Measurements from ENCODE around the gene SMG6.

SMG6 gene

DNA sequence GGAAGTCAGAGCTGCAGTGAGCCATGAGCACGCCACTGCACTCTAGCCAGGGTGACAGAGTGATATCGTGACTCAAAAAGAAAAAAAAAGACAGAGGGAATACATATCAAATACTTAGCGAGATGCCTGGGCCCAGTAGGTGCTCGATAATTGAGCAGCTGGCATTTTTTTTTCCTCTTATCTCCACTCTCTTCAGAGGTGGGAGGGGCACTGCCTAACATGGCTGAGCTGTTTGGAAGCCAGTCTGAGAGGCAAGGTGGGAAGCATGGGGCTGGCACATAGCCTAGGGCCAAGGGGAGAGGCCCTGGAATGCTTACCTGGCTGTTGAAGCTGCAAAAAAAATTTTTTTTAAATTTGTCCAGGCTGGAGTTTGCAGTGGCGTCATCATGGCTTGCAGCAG lies 210.2 kb downstream of the SMG6 start:
- no peak for DNase-seq

DNA sequence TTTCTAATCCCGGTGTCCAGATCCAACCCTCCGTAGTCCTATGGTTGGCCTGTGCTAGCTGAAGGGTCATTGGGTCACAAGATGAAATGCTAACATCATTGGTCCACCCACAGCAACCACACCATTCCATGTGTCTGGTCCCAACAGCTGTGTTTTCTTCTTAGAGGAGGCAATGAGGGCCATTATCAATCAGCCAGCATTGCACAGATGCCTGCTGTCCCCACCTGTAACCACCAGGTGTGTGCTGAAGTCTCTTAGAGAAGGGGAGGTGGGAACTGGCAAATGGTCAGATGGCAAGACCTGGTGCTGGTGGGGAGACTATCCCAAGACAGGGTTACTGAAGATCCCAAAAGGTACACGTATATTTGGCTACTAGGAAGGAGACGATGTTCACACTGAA lies 211.3 kb downstream of the SMG6 start:
- DNase-seq = no peak

DNA sequence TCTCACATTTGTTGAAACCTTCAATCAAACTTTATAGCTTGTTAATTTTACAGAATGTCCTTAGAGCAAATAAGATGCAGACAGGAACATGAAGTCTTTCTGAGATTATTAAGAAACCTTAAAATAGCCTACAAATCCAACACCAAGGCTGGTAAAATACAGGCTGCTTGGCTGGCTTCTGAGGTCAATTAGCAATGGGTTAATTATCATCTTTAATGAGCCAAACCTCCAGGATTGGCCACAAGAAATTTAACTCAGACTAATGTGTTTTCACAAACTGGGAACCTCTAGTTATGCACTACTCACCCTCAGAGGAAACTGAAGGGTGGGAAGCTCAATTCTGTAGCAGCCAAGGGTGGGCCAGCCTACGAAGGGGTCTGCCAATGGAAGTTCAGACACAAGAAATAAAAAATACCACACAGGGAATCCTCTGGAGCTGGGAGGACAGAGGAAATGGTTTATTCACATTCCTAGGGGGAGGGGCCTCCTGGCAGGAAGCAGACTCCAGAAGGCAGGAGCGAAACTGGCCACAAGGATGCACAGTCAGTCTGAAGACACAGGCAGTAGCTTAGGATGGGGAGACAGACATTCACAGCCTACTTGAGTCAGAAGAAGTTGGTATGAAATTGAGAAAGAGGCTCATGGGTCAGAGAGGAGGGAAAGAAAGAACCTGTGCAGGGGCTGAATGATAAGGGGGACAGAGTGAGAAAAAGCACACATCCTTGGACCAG lies 212.6 kb downstream of the SMG6 start:
- no peak for DNase-seq

DNA sequence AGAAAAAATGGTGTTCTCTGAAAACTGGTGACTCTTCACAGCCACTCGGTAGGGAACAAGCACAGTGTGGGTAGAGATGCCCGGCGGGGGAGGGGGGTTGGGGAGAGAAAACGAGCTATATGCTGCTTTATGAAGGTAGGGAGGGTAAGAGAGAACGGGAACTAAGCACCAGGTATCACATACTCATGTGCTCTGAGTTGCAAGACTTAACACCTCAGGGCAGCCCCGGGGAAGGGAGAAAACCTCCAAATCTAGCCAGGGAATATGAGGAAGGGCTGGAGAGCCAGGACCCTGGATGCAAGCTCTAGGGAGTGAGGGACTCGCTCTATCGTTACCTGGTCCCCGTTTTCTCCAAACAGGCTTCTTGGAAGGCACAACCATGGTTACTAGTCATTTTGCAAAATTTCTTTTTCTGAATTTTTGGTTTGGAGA lies 213.4 kb downstream of the SMG6 start:
- no peak for DNase-seq

DNA sequence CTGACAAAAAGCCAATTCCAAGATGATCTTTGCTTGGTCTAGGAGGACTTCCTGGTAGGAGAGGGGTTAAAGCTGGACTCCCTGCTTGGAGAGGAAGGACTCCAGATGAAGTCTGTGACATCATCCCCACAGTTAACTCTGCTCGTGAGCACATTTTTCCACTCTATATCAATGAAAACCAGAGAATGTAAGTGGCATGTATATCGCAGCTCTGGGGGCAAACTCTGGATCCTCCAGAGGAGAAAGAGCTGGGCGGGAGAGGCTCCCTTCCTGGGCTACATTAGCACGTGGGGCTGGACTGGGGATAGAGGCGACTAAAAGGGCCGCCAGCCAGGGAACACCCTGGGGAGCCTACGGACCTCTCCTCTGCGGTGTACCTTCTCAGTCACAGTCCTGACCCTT lies 214.6 kb downstream of the SMG6 start:
- DNase-seq = no peak

DNA sequence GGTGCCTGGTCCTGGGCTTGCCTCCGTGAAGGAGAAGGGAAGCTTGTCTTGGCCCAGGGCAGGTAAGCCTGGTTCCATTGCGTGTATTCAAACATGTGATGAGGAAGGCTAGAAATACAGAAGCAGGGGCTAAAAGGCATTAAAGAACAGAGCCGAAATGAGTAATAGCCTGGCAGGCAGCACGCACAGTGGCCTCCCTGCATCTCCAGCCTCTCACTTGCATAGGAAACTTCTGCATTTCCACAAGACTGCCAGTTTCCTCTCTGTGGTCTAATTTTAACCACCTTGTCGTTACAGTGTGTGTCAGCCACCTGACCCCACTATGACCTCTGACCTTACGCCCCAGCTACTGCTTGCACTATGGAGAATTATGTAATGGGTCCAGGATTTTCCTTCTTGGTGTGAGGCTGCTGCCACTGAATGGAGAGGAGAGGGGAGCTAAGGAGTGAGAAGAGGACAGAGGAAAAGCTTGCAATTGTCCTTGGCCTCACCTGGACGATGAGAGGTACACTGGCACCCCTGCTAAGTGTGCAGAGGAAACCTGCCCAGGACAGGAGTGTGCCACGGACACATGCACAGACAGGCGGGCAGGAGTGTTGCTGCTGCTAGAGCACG lies 215.9 kb downstream of the SMG6 start:
- DNase-seq = no peak

GRCh38 chr17:2086306-2086705 lies 217.3 kb downstream of the SMG6 start:
- no peak for DNase-seq

DNA sequence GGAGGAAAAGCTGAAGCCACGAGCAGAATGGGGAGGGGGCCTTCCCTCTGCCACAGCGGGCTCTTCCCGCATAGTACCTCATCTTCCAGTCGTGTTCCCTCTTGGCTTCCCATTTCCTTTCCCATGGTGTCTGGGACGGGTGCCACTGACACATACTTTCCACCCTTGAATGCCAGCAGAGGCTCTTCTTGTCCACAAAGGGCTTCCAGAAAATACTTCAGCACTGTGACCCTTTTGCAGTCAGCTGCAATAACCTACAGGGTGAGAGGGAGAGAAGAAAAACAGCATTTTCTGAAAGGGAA lies 218.0 kb downstream of the SMG6 start:
- DNase-seq = no peak

DNA sequence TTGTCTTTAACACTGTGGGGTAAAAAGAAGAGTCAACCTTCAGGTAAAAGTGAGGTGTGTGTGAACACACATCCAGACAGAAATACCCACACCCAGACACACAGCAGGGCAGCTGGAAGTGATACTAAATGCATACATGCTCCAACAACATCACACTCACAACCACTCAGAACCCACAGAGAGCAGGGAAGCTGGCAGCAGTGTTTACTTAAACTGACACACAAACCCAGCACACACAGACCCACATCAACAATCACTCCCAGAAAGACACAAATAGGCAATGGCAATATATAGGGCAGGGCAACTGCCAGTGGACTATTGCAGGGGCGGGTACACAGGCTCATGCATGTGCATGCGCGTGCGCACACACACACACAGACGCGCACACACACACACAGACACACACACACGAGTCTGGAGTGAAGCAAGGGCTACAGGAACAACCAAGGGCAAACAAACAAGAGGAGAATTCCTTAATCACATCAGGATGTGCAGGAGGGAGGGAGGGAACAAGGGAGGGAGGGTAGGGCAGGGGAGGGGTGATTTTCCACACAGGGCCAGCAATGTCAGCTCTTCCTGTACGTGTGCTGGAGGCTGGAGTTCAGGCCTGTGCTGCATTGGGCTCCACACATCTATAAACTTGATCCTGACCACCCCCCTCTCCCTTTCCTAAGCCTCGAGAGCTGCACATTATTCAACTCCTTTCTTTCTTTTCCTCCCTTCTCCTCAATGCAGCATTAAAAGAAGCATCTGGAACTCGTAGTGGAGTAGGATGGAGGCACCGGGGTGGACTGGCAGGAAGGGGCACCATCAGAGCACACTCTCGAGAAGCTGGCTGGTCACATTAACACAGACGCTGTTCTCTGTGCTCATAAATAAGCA lies 218.6 kb downstream of the SMG6 start:
- DNase-seq = no peak

GRCh38 chr17:2084036-2084765 lies 219.4 kb downstream of the SMG6 start:
- DNase-seq = no peak

- DNase-seq = no peak
Measured at GRCh38 chr17:2083613-2084035, 220.0 kb downstream of the SMG6 start.

GRCh38 chr17:2082003-2082781 lies 221.4 kb downstream of the SMG6 start:
- DNase-seq = no peak

- no peak for DNase-seq
Measured at GRCh38 chr17:2081564-2081963, 222.0 kb downstream of the SMG6 start.

DNA sequence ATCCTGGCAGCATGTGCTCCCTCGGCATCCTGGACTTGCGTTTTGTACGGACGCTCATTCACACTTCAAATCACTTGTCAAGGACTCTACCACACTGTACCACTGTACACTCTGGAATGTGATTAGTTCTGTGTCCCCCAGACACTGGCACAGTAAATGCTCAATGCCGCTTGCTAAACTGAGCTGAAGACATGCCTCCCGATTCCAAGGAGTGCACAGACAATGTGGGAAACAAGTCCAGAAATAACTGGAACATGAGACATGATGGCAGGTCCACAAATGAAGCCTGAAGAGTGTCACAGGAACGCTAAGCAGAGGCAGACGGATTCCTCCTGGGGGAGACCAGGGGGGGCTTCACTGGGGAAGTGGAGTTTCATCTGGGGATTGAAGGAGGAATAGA lies 226.5 kb downstream of the SMG6 start:
- no peak for DNase-seq

- DNase-seq = no peak
Measured at GRCh38 chr17:2076087-2076984, 227.2 kb downstream of the SMG6 start.

- no peak for DNase-seq
Measured at GRCh38 chr17:2075336-2076086, 228.1 kb downstream of the SMG6 start.

DNA sequence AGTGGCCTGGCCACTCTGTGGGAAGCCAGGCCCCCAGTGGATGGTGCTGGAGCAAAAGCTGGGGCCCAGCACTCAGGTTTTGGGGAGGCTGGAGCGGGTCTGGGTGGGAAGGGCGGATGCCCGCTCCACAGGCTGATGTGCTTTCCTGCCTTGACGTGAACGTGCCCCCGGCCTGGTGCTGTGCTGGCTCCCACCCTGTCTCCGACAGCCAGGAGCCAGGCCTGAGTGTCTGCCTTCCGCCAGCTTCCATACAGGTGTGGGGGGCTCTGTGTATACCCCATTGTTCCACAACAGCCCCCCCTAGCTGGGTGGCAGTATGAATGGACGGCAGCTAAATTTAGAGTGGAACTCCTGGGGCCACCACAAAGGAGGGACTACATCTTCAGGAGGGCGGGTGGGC lies 228.7 kb downstream of the SMG6 start:
- no peak for DNase-seq

DNA sequence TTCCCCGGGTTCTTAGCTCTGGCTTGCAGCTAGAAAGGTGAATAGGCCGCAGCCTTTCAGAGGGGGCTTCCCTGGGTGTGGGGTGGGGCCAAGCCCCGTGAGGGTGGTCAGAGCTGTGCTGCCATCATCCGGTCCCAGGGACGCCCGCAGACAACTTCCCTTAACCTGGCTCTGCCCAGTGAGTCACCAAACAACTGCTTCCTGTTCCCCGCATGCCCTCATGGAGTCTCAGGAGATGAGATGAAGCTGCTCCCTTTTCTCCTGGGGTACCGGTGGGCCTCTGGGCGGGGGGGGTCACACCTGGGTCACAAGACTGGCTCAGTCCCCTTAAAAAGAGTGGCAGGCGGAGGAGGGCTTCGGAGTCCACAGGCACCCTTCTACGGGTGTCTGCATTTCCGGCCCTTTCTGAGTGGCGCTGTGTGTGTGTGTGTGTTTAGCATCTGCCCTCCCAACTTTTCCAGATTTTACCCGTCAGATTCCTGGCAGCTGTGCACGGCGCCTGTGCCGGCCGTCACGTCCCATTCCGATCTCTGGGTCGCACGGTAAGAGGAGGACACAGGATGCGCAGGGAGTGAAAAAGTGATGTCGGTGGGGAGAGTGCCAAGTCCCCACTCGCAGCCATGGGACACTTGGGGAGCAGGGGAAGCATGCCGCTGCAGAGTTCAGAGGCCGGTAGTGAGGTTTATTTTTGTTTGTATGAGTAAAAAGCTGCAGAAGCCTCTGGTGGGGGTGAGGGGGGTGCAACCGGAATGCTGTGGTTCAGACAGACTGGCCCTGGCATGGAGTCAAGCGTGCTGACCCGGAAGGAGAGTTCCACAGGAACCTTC lies 231.9 kb downstream of the SMG6 start:
- no peak for DNase-seq

DNA sequence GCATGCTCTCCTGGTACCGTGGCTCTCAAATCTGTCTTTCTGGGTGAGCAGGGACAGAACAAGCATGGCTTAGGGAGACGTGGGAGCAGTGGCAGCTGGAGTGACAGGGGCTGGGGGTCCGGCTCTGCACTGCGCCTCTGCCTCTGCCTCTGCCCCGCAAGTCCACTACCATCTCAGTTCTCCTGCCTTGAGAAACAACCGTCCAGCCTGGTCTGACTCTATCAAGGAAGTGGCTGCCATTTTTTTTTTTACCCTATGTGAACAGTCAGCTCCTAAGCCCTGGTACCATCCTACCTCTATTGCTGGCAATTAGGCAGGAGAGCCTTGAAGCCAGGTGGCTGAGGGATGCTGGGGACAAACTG lies 232.6 kb downstream of the SMG6 start:
- DNase-seq = no peak
